Ovary (tissue), 3 donors: ENCODE data around the gene NDFIP2.

Source experiments
- EP300 ChIP-seq: sonication (generic); formaldehyde crosslinking; IDR thresholded peaks from one replicate; pipeline ENCODE4 v1.6.1; 2017; ENCODE audit warnings: antibody characterized with exemption
- POLR2A ChIP-seq: fragments of 450-650 bp; IDR thresholded peaks from one replicate; pipeline ENCODE4 v1.6.1; 2017; ENCODE audit warnings: antibody characterized with exemption, mild to moderate bottlenecking, moderate library complexity
- TF ChIP-seq, protein P1 (sequence below), 3 donors: fragments of 450-650 bp in 2 of 3; fragments of 200-600 bp in 1 of 3; IDR thresholded peaks; one replicate each; pipeline versions ENCODE4 v1.5.1 to v1.8.0; 2016 to 2022; ENCODE audit warnings: antibody characterized with exemption in 3 of 3, mild to moderate bottlenecking in 1 of 3
- donor health status: DM: no; HTN: no; CAD: no.

DNA sequence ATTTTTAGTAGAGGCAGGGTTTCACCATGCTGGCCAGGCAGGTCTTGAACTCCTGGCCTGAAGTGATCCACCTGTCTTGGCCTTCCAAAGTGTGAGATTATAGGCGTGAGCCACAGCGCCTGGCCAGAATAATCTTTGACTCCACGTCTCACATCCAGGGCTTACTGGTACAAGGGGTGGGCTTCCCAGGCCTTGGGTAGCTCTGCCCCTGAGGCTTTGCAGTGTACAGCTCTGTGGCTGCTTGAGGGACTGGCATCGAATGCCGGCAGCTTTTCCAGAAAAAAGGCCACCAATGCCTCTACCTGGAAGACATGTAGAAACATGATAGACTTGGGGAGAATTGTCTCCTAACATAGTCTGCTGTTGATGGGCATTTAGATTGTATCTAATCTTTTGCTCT, 57.8 kb downstream of the NDFIP2 start:
- no peak for TF ChIP-seq POLR2A
- TF ChIP-seq, protein P1, sequence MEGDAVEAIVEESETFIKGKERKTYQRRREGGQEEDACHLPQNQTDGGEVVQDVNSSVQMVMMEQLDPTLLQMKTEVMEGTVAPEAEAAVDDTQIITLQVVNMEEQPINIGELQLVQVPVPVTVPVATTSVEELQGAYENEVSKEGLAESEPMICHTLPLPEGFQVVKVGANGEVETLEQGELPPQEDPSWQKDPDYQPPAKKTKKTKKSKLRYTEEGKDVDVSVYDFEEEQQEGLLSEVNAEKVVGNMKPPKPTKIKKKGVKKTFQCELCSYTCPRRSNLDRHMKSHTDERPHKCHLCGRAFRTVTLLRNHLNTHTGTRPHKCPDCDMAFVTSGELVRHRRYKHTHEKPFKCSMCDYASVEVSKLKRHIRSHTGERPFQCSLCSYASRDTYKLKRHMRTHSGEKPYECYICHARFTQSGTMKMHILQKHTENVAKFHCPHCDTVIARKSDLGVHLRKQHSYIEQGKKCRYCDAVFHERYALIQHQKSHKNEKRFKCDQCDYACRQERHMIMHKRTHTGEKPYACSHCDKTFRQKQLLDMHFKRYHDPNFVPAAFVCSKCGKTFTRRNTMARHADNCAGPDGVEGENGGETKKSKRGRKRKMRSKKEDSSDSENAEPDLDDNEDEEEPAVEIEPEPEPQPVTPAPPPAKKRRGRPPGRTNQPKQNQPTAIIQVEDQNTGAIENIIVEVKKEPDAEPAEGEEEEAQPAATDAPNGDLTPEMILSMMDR (IDR thresholded peaks at IDR 0.05): no peak
- no peak for TF ChIP-seq EP300
